Activated CD4-positive, alpha-beta T cell treated with anti-CD3 and anti-CD28 coated beads for 1 hour (primary cell): ENCODE measurements around the gene COG8.

ENCODE experiments used
- DNase-seq: peaks from one replicate; pipeline ENCODE4 v3.0.0-alpha.2; 2020

COG8 gene

GRCh38 chr16:69277413-69277812, 62.0 kb downstream of the COG8 start:
- no peak for DNase-seq
